ENCODE data around the gene RABGEF1. TPM values are rescaled to one million over a fixed set of nuclear protein-coding genes. Genes with fewer than 3 reads are reported as not detected.
"Not testable (repeated sequence)": the region's sequence is repeated elsewhere in the genome, so short reads cannot be mapped to it uniquely, and the experiment has no call there.

RABGEF1 gene
- polyA plus RNA-seq, 4 donors = 30.9 to 36.0 (median 32.6) TPM

GRCh38 chr7:66734006-66734405, 6.5 kb upstream of the RABGEF1 start:
- DNase-seq (ENCODE audit: low read depth in 4 of 4, low spot score in 3 of 4) = no peak

- no peak for DNase-seq (ENCODE audit: low read depth in 4 of 4, low spot score in 3 of 4)
Observed at GRCh38 chr7:66735154-66735553, 5.4 kb upstream of the RABGEF1 start.

- no peak for DNase-seq (ENCODE audit: low read depth in 4 of 4, low spot score in 3 of 4)
Observed at GRCh38 chr7:66735850-66736249, 4.7 kb upstream of the RABGEF1 start.

GRCh38 chr7:66736892-66737291, 3.6 kb upstream of the RABGEF1 start:
- DNase-seq (ENCODE audit: low read depth in 4 of 4, low spot score in 3 of 4) = no peak

- DNase-seq (ENCODE audit: low read depth in 4 of 4, low spot score in 3 of 4) = no peak
Observed at GRCh38 chr7:66737667-66738066, 2.9 kb upstream of the RABGEF1 start.

- DNase-seq (ENCODE audit: low read depth in 4 of 4, low spot score in 3 of 4) = no peak
Observed at GRCh38 chr7:66739477-66739876, 1.1 kb upstream of the RABGEF1 start.

- DNase-seq (ENCODE audit: low read depth in 4 of 4, low spot score in 3 of 4) = no peak
Observed at GRCh38 chr7:66739953-66740301, 606 bp upstream of the RABGEF1 start.

- DNase-seq (ENCODE audit: low read depth in 4 of 4, low spot score in 3 of 4) = peak in 2 of 4 donors; percentile 22 to 28
Observed at GRCh38 chr7:66740980-66741709, 612 bp downstream of the RABGEF1 start.

GRCh38 chr7:66741710-66742049, 1.1 kb downstream of the RABGEF1 start:
- no peak for DNase-seq (ENCODE audit: low read depth in 4 of 4, low spot score in 3 of 4)

- not testable (repeated sequence) for DNase-seq (ENCODE audit: low read depth in 4 of 4, low spot score in 3 of 4)
Observed at GRCh38 chr7:66742298-66742697, 1.8 kb downstream of the RABGEF1 start.

GRCh38 chr7:66743920-66744319, 3.4 kb downstream of the RABGEF1 start:
- no peak for DNase-seq (ENCODE audit: low read depth in 4 of 4, low spot score in 3 of 4)

GRCh38 chr7:66747385-66747784, 6.9 kb downstream of the RABGEF1 start:
- DNase-seq (ENCODE audit: low read depth in 4 of 4, low spot score in 3 of 4) = no peak

GRCh38 chr7:66747881-66748511, 7.5 kb downstream of the RABGEF1 start:
- no peak for DNase-seq (ENCODE audit: low read depth in 4 of 4, low spot score in 3 of 4)

- no peak for DNase-seq (ENCODE audit: low read depth in 4 of 4, low spot score in 3 of 4)
Observed at GRCh38 chr7:66748791-66749190, 8.3 kb downstream of the RABGEF1 start.

GRCh38 chr7:66751945-66752344, 11.4 kb downstream of the RABGEF1 start:
- no peak for DNase-seq (ENCODE audit: low read depth in 4 of 4, low spot score in 3 of 4)

GRCh38 chr7:66754541-66754940, 14.0 kb downstream of the RABGEF1 start:
- DNase-seq (ENCODE audit: low read depth in 4 of 4, low spot score in 3 of 4) = no peak

GRCh38 chr7:66755059-66755458, 14.5 kb downstream of the RABGEF1 start:
- DNase-seq (ENCODE audit: low read depth in 4 of 4, low spot score in 3 of 4) = not testable (repeated sequence)

- not testable (repeated sequence) for DNase-seq (ENCODE audit: low read depth in 4 of 4, low spot score in 3 of 4)
Observed at GRCh38 chr7:66756227-66756626, 15.7 kb downstream of the RABGEF1 start.

- no peak for DNase-seq (ENCODE audit: low read depth in 4 of 4, low spot score in 3 of 4)
Observed at GRCh38 chr7:66756889-66757288, 16.4 kb downstream of the RABGEF1 start.

GRCh38 chr7:66757939-66758338, 17.4 kb downstream of the RABGEF1 start:
- DNase-seq (ENCODE audit: low read depth in 4 of 4, low spot score in 3 of 4) = no peak

GRCh38 chr7:66758950-66759628, 18.6 kb downstream of the RABGEF1 start:
- DNase-seq (ENCODE audit: low read depth in 4 of 4, low spot score in 3 of 4) = no peak

- not testable (repeated sequence) for DNase-seq (ENCODE audit: low read depth in 4 of 4, low spot score in 3 of 4)
Observed at GRCh38 chr7:66763183-66763582, 22.6 kb downstream of the RABGEF1 start.
